H1 (cell line): ENCODE measurements around the gene GGCX. TPM values are rescaled to one million over a fixed set of nuclear protein-coding genes. Genes with fewer than 3 reads are reported as not detected.

Experiments used
- ASH2L ChIP-seq: fragments of 200-600, 300-600 bp; sonication (generic); IDR thresholded peaks from one replicate; pipeline ENCODE4 v1.7.1; 2017; ENCODE audit warnings: low read length
- JUND ChIP-seq: IDR thresholded peaks from 2 replicates; pipeline ENCODE4 v1.6.1; 2011; ENCODE audit warnings: mild to moderate bottlenecking, improper control_type of control experiment, low read length
- SRF ChIP-seq: IDR thresholded peaks from 2 replicates; pipeline ENCODE4 v1.6.1; 2011; ENCODE audit warnings: mild to moderate bottlenecking, low read depth, low read length, moderate library complexity
- polyA plus RNA-seq, 7 experiments: library from polyadenylated mRNA; depleted of rRNA in 3 of 7; stranded (reverse) in 5 of 7; unstranded in 2 of 7; fragments of >200 nt in 5 of 7; fragments of 200-250 nt in 2 of 7; gene quantifications; 1 replicate in 5 of 7; 2 replicates in 1 of 7; 4 replicates in 1 of 7; pipeline versions ENCODE4 v1.2.1 to v1.2.3, GENCODE V29; 2011 to 2013; ENCODE audit warnings: missing spikeins in 2 of 7, mixed read lengths in 2 of 7
- total RNA-seq: library from RNA; stranded (reverse); fragmentation: NEBNext Ultra II Directional; extraction: Animal tissue kit (Norgen Biotek cat#: 25700); gene quantifications from 2 replicates; pipeline ENCODE4 v1.2.1, GENCODE V29; 2021

The GGCX gene
- total and polyA plus RNA-seq, 2 of the 8 experiments (the other 6 are each of a cell fraction or from before 2014, with no cell fraction given) = 29.4 to 33.8 TPM

GRCh38 chr2:85589982-85590791 is 28.9 kb upstream of the GGCX start (continued):
- TF ChIP-seq SRF (no peak), JUND (no peak), ASH2L (no peak)
- TF ChIP-seq, all 59 proteins: peak for 0
